HEK293T (cell line): ENCODE results near the gene S100P.
A peak's percentile ranks its signal among the peaks of the same experiment; 100 is the strongest.
"Not testable (repeated sequence)": the region's sequence is repeated elsewhere in the genome, so short reads cannot be mapped to it uniquely, and the experiment has no call there.

Experiments used
- ARNT ChIP-seq: fragments of 450-650 bp; IDR thresholded peaks from 2 replicates; pipeline ENCODE4 v1.6.1; 2017; ENCODE audit warnings: mild to moderate bottlenecking
- BHLHE40 ChIP-seq: fragments of 450-650 bp; IDR thresholded peaks from 2 replicates; pipeline ENCODE4 v1.6.1; 2016; ENCODE audit warnings: mild to moderate bottlenecking, moderate library complexity, borderline replicate concordance
- CTBP1 ChIP-seq: fragments of 450-650 bp; IDR thresholded peaks from 2 replicates; pipeline ENCODE4 v1.6.1; 2016; ENCODE audit warnings: borderline replicate concordance
- ELF4 ChIP-seq: fragments of 450-650 bp; IDR thresholded peaks from 2 replicates; pipeline ENCODE4 v1.6.1; 2017; ENCODE audit warnings: antibody characterized with exemption
- FOXA1 ChIP-seq: fragments of 450-650 bp; IDR thresholded peaks from 2 replicates; pipeline ENCODE4 v1.6.1; 2016; ENCODE audit warnings: mild to moderate bottlenecking
- FOXK2 ChIP-seq: fragments of 450-650 bp; IDR thresholded peaks from 2 replicates; pipeline ENCODE4 v1.6.1; 2016; ENCODE audit warnings: mild to moderate bottlenecking
- FOXM1 ChIP-seq: fragments of 450-650 bp; IDR thresholded peaks from 2 replicates; pipeline ENCODE4 v1.6.1; 2017; ENCODE audit warnings: mild to moderate bottlenecking, borderline replicate concordance
- HDGF ChIP-seq: fragments of 450-650 bp; IDR thresholded peaks from 2 replicates; pipeline ENCODE4 v1.6.1; 2017; ENCODE audit warnings: antibody characterized with exemption, borderline replicate concordance
- L3MBTL2 ChIP-seq: fragments of 450-650 bp; conservative IDR thresholded peaks from 2 replicates; pipeline ENCODE4 v1.6.1; 2016; ENCODE audit warnings: mild to moderate bottlenecking
- NFRKB ChIP-seq: fragments of 450-650 bp; IDR thresholded peaks from 2 replicates; pipeline ENCODE4 v1.6.1; 2016; ENCODE audit warnings: mild to moderate bottlenecking, moderate library complexity
- SP1 ChIP-seq: fragments of 450-650 bp; IDR thresholded peaks from 2 replicates; pipeline ENCODE4 v1.6.1; 2017
- SUZ12 ChIP-seq: fragments of 450-650 bp; IDR thresholded peaks from 2 replicates; pipeline ENCODE4 v1.6.1; 2016; ENCODE audit warnings: mild to moderate bottlenecking

GRCh38 chr4:6673191-6673659 is 20.5 kb upstream of the S100P start:
- not testable (repeated sequence) for TF ChIP-seq FOXK2, HDGF, FOXA1, SP1, BHLHE40, SUZ12, FOXM1, NFRKB, CTBP1, ARNT, L3MBTL2
- peak; percentile 73 for TF ChIP-seq ELF4
